Measurements from ENCODE around the gene ERCC3. TPM values are rescaled to one million over a fixed set of nuclear protein-coding genes. Genes with fewer than 3 reads are reported as not detected.

The ERCC3 gene
- total and polyA plus RNA-seq, 2 donors (not counting 3 experiments of a cell fraction or from before 2014, with no cell fraction given), result 40.7 to 47.3 TPM

- peaks cover 0 to 2% of the 10 kb centered on the region in 2 experiments for H3K27me3 ChIP-seq (ENCODE audit: control insufficient read depth in 2 of 2, insufficient read depth in 2 of 2, low read length in 2 of 2)
- no peak overlapping the region for H3K4me2 ChIP-seq (ENCODE audit: insufficient read depth, low read length)
- no peaks in the 10 kb centered on the region for H4K20me1 ChIP-seq (replicated peaks; ENCODE audit: control insufficient read depth, extremely low read depth, insufficient read depth, low read length)
- H3K36me3 ChIP-seq (ENCODE audit: control insufficient read depth in 2 of 2, extremely low read depth in 1 of 2, insufficient read depth in 2 of 2, low read length in 2 of 2), result no peaks in the 10 kb centered on the region
- no TSS peak for BruUV-seq (replicated peaks)
- no peak for TF ChIP-seq EZH2 (IDR thresholded peaks at IDR 0.05; ENCODE audit: borderline replicate concordance, low read depth, low read length, severe bottlenecking)
- no peak for TF ChIP-seq GATA2 (IDR thresholded peaks at IDR 0.05; ENCODE audit: insufficient read depth, insufficient read length, low read depth, low read length)
- TF ChIP-seq MAX (IDR thresholded peaks at IDR 0.05; ENCODE audit: insufficient read depth, insufficient read length), result no peak
- no peak for TF ChIP-seq POLR2AphosphoS5 (IDR thresholded peaks at IDR 0.05; ENCODE audit: insufficient read depth, low read depth, low read length)
- no peak for TF ChIP-seq CTCF (IDR thresholded peaks at IDR 0.05; ENCODE audit: extremely low read depth in 1 of 2, insufficient read depth in 1 of 2, low read depth in 1 of 2, low read length in 2 of 2)
- TF ChIP-seq MYC (IDR thresholded peaks at IDR 0.05; ENCODE audit: low read depth, low read length), result no peak
- no peak for TF ChIP-seq JUN (IDR thresholded peaks at IDR 0.05; ENCODE audit: borderline replicate concordance, insufficient read depth, insufficient read length, low read depth)
- no peak for TF ChIP-seq POLR2A (IDR thresholded peaks at IDR 0.05; ENCODE audit: low read depth, low read length)
- no peak for TF ChIP-seq FOS (IDR thresholded peaks at IDR 0.05; ENCODE audit: borderline replicate concordance, insufficient read depth, low read length)
- no peak overlapping the region for H2AFZ ChIP-seq (ENCODE audit: low read depth, low read length)
- dilution Hi-C loops (cut with MboI; ENCODE audit: extremely low pct_ligation_motif_present, low sequenced_read_pairs) (no loop called here), intact Hi-C loops (cut with micrococcal nuclease) (no loop called here)
- no peak overlapping the region for H3K27ac ChIP-seq (ENCODE audit: insufficient read depth, low read depth, low read length)
- no peak overlapping the region for H3K4me3 ChIP-seq (replicated peaks in 1 of 3; ENCODE audit: insufficient read depth in 1 of 3, low read depth in 1 of 3, low read length in 3 of 3)
- DNase-seq (ENCODE audit: low read depth, low spot score), result no peak
- H3K79me2 ChIP-seq (ENCODE audit: control insufficient read depth, insufficient read depth, low read length), result no peaks in the 10 kb centered on the region
- ChIA-PET POLR2A (no interaction called here), CTCF (interaction anchor here (1.0 kb wide), 1 partner anchor 10 kb away, joined by 3 read pairs; no protein-coding TSS in a partner anchor)
- H3K9ac ChIP-seq (replicated peaks; ENCODE audit: extremely low read depth, insufficient read depth, low read length), result no peak overlapping the region
- H3K9me1 ChIP-seq (replicated peaks; ENCODE audit: control insufficient read depth, extremely low read depth, insufficient read depth, low read length), result no peaks in the 10 kb centered on the region
- no peak for FAIRE-seq
- H3K4me1 ChIP-seq (ENCODE audit: control insufficient read depth, extremely low read depth, insufficient read depth, low read length), result no peaks in the 10 kb centered on the region
- no peaks in the 10 kb centered on the region for H3K9me3 ChIP-seq (replicated peaks; ENCODE audit: control insufficient read depth, insufficient read depth, low read length)
Measured at GRCh38 chr2:127235082-127235702, 58.8 kb downstream of the ERCC3 start.
